ENCODE measurements around the gene OLFML2B. TPM values are rescaled to one million over a fixed set of nuclear protein-coding genes. Genes with fewer than 3 reads are reported as not detected.

The OLFML2B gene
- total and polyA plus RNA-seq, 2 donors, result 4.3 to 5.4 TPM

DNA sequence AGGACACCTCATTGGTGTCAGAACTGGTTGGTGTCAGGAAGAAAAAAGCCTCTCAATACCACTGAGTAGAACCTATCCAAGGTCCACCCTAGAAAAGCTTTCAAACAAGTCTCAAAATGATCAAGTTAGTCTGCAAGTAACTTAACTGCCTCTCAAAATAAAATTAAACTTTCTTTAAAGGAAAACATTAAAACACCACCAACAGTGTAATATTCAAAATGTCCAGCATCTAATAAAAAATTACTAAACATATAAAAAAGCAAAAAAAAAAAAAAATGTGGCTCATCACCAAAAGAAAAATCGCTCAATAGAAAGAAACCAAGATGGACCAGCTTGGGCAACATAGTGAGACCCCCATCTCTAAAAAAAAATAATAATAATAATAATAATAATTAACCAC, 18.7 kb upstream of the OLFML2B start:
- DNase-seq (ENCODE audit: low read depth in 6 of 9, low spot score in 9 of 9), result no peak
- 96% methylated on average over 1 of the region's 1 CpG for WGBS
- H3K4me3 ChIP-seq (ENCODE audit: low read length in 2 of 2), result no peak overlapping the region

DNA sequence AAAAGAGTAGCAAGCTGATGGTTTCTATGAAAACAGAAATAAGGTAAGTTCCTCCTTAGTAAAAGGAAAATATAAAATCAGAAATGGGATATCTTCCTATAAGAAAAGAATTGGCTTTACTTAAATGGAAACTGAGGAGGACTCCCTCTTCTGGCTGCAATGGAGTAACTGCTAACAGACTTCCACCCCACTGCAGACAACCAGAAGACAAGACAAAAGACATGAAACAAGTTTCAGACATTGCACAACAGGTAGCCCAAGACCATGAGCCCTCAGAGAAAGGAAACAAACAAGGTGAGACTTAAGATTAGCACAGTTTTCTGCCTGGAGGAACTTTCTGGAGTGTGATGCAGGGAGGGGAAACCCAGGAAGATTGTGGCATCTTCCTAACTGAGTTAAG, 17.0 kb upstream of the OLFML2B start:
- Histone ChIP-seq H3K4me3 (ENCODE audit: low read length in 2 of 2) (no peak overlapping the region), H3K4me1 (ENCODE audit: control insufficient read depth in 2 of 2, insufficient read depth in 2 of 2, low read length in 2 of 2) (peaks cover 0 to 3% of the 10 kb centered on the region in 2 donors), H3K27ac (ENCODE audit: low read depth in 1 of 2, low read length in 1 of 2) (no peak overlapping the region), H3K9me3 (ENCODE audit: control insufficient read depth in 2 of 2, insufficient read depth in 1 of 2, low read length in 1 of 2) (no peaks in the 10 kb centered on the region), H3K27me3 (ENCODE audit: control insufficient read depth in 2 of 2, insufficient read depth in 1 of 2, low read length in 1 of 2) (no peaks in the 10 kb centered on the region), H3K36me3 (ENCODE audit: control insufficient read depth in 2 of 2, insufficient read depth in 2 of 2, low read length in 1 of 2) (no peaks in the 10 kb centered on the region)
- DNase-seq (ENCODE audit: low read depth in 6 of 9, low spot score in 9 of 9), result peak in 1 of 9 donors; percentile 13

More for the DNA sequence above, 18.7 kb upstream of the OLFML2B start:
- H3K4me1 ChIP-seq (ENCODE audit: control insufficient read depth in 2 of 2, insufficient read depth in 2 of 2, low read length in 2 of 2), result no peaks in the 10 kb centered on the region
- no peak overlapping the region for H3K27ac ChIP-seq (ENCODE audit: low read depth in 1 of 2, low read length in 1 of 2)
- no peaks in the 10 kb centered on the region for H3K9me3 ChIP-seq (ENCODE audit: control insufficient read depth in 2 of 2, insufficient read depth in 1 of 2, low read length in 1 of 2)
- no peaks in the 10 kb centered on the region for H3K36me3 ChIP-seq (ENCODE audit: control insufficient read depth in 2 of 2, insufficient read depth in 2 of 2, low read length in 1 of 2)
- no peaks in the 10 kb centered on the region for H3K27me3 ChIP-seq (ENCODE audit: control insufficient read depth in 2 of 2, insufficient read depth in 1 of 2, low read length in 1 of 2)

GRCh38 chr1:162040001-162040400, 16.3 kb upstream of the OLFML2B start:
- no peaks in the 10 kb centered on the region for H3K36me3 ChIP-seq (ENCODE audit: control insufficient read depth in 2 of 2, insufficient read depth in 2 of 2, low read length in 1 of 2)
- no peak overlapping the region for H3K4me3 ChIP-seq (ENCODE audit: low read length in 2 of 2)
- H3K4me1 ChIP-seq (ENCODE audit: control insufficient read depth in 2 of 2, insufficient read depth in 2 of 2, low read length in 2 of 2), result peaks cover 0 to 8% of the 10 kb centered on the region in 2 donors
- 92% methylated on average over 4 of the region's 4 CpGs for WGBS
- no peaks in the 10 kb centered on the region for H3K27me3 ChIP-seq (ENCODE audit: control insufficient read depth in 2 of 2, insufficient read depth in 1 of 2, low read length in 1 of 2)
- no peak overlapping the region for H3K27ac ChIP-seq (ENCODE audit: low read depth in 1 of 2, low read length in 1 of 2)
- no peaks in the 10 kb centered on the region for H3K9me3 ChIP-seq (ENCODE audit: control insufficient read depth in 2 of 2, insufficient read depth in 1 of 2, low read length in 1 of 2)
- DNase-seq (ENCODE audit: low read depth in 6 of 9, low spot score in 9 of 9), result no peak

- Histone ChIP-seq H3K27ac (ENCODE audit: low read depth in 1 of 2, low read length in 1 of 2) (no peak overlapping the region), H3K36me3 (ENCODE audit: control insufficient read depth in 2 of 2, insufficient read depth in 2 of 2, low read length in 1 of 2) (no peaks in the 10 kb centered on the region), H3K4me1 (ENCODE audit: control insufficient read depth in 2 of 2, insufficient read depth in 2 of 2, low read length in 2 of 2) (peaks cover 0 to 8% of the 10 kb centered on the region in 2 donors), H3K27me3 (ENCODE audit: control insufficient read depth in 2 of 2, insufficient read depth in 1 of 2, low read length in 1 of 2) (no peaks in the 10 kb centered on the region), H3K4me3 (ENCODE audit: low read length in 2 of 2) (no peak overlapping the region), H3K9me3 (ENCODE audit: control insufficient read depth in 2 of 2, insufficient read depth in 1 of 2, low read length in 1 of 2) (no peaks in the 10 kb centered on the region)
- 91% methylated on average over 1 of the region's 1 CpG for WGBS
- no peak for DNase-seq (ENCODE audit: low read depth in 6 of 9, low spot score in 9 of 9)
These were observed 15.0 kb upstream of the OLFML2B start for GRCh38 chr1:162038624-162039023.

DNA sequence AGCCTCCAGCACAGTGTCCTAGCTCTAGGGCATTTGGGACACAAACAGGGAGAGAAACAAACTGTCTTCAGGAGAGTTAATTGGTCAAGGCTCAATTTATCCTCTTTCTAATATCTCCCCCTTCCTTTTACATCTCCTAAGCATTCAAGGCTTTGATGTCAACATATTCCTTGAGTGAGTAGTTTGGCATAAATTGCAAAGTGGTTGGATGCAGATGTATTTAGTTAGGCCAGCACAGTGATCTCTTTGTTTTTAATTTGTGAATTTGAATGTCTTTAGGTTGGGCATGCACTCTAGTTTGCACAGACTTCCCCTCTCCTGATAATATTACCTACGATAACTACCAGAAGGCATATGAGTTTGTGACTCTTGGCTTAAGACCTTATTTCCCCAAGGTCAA, 12.5 kb upstream of the OLFML2B start:
- Histone ChIP-seq H3K4me1 (ENCODE audit: control insufficient read depth in 2 of 2, insufficient read depth in 2 of 2, low read length in 2 of 2) (peaks cover 0 to 8% of the 10 kb centered on the region in 2 donors), H3K9me3 (ENCODE audit: control insufficient read depth in 2 of 2, insufficient read depth in 1 of 2, low read length in 1 of 2) (no peaks in the 10 kb centered on the region), H3K36me3 (ENCODE audit: control insufficient read depth in 2 of 2, insufficient read depth in 2 of 2, low read length in 1 of 2) (no peaks in the 10 kb centered on the region), H3K4me3 (ENCODE audit: low read length in 2 of 2) (no peak overlapping the region), H3K27me3 (ENCODE audit: control insufficient read depth in 2 of 2, insufficient read depth in 1 of 2, low read length in 1 of 2) (peaks cover 0 to 3% of the 10 kb centered on the region in 2 donors), H3K27ac (ENCODE audit: low read depth in 1 of 2, low read length in 1 of 2) (no peak overlapping the region)
- 98% methylated on average over 1 of the region's 1 CpG for WGBS
- no peak for DNase-seq (ENCODE audit: low read depth in 6 of 9, low spot score in 9 of 9)

DNA sequence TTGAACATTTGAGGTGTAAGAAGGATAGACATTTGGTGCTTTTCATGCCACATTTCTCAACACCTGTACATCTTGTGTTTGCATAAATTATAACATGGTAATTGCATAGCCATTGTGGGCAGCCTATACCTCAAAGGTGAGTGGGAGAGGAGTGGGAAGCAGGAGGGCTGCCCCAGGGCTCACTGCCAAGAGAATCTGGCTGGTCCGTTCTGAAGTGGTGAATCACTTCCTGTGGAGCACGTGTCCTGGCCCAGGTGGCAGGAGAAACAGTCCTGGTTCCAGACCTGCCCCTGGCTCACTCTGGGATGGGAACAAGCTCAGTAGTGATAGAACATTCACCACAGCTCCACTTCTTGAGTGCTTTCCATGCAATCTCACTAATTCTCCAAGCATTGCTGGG, 11.6 kb upstream of the OLFML2B start:
- WGBS, result 0% methylated on average over 2 of the region's 2 CpGs
- Histone ChIP-seq H3K9me3 (ENCODE audit: control insufficient read depth in 2 of 2, insufficient read depth in 1 of 2, low read length in 1 of 2) (no peaks in the 10 kb centered on the region), H3K4me1 (ENCODE audit: control insufficient read depth in 2 of 2, insufficient read depth in 2 of 2, low read length in 2 of 2) (peaks cover 0 to 8% of the 10 kb centered on the region in 2 donors), H3K27ac (ENCODE audit: low read depth in 1 of 2, low read length in 1 of 2) (no peak overlapping the region), H3K4me3 (ENCODE audit: low read length in 2 of 2) (no peak overlapping the region), H3K27me3 (ENCODE audit: control insufficient read depth in 2 of 2, insufficient read depth in 1 of 2, low read length in 1 of 2) (peaks cover 0 to 3% of the 10 kb centered on the region in 2 donors), H3K36me3 (ENCODE audit: control insufficient read depth in 2 of 2, insufficient read depth in 2 of 2, low read length in 1 of 2) (no peaks in the 10 kb centered on the region)
- DNase-seq (ENCODE audit: low read depth in 6 of 9, low spot score in 9 of 9), result no peak

DNA sequence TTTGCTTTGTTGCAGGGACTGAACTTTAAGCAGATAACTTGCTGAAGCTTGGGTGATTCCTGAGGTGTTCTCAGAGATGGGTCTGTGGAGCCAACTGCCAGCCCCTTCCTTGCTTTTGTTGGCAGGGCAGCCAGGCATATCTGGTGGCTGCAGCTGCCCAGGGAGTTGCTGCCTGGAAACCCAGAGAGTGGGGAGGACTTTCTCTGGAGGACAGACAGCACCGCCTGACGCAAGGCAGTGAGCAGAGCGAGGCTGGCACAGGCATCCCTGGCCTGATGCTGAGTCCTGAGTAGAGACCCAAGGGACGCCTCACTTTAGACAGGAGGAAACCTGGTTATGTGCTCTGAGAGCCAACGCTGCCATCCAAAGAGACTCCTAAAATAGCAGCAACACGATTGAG, 9.8 kb upstream of the OLFML2B start:
- no peak overlapping the region for H3K4me3 ChIP-seq (ENCODE audit: low read length in 2 of 2)
- DNase-seq (ENCODE audit: low read depth in 6 of 9, low spot score in 9 of 9), result no peak
- no peaks in the 10 kb centered on the region for H3K9me3 ChIP-seq (ENCODE audit: control insufficient read depth in 2 of 2, insufficient read depth in 1 of 2, low read length in 1 of 2)
- 90% methylated on average over 6 of the region's 6 CpGs for WGBS
- no peaks in the 10 kb centered on the region for H3K36me3 ChIP-seq (ENCODE audit: control insufficient read depth in 2 of 2, insufficient read depth in 2 of 2, low read length in 1 of 2)
- H3K27me3 ChIP-seq (ENCODE audit: control insufficient read depth in 2 of 2, insufficient read depth in 1 of 2, low read length in 1 of 2), result peaks cover 0 to 3% of the 10 kb centered on the region in 2 donors
- H3K4me1 ChIP-seq (ENCODE audit: control insufficient read depth in 2 of 2, insufficient read depth in 2 of 2, low read length in 2 of 2), result peaks cover 0 to 12% of the 10 kb centered on the region in 2 donors
- no peak overlapping the region for H3K27ac ChIP-seq (ENCODE audit: low read depth in 1 of 2, low read length in 1 of 2)

DNA sequence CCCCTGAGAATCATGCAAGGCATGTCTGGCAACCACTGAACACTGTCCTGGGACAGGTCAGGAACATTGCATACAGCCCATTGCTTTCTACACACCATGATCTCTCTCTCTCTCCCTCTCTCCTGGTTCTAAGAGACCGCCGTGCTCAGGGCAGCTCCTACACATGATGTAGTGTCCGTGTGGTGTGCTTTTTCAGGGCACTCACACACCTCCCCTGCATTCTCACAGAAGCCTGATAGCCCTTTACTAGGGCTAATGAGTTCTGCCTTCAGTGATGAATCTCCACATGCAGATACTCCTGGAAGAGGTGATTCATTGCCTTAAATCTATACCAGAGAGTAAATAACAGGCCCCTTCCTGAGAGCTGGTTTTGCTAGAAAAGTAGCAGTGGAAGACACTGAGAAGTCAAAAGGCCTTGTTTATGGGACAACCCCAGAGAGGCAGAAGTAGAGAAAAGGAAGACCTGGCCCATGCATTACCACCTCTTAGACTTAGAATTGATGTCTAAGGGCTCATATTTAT, 7.2 kb upstream of the OLFML2B start:
- Histone ChIP-seq H3K27ac (ENCODE audit: low read depth in 1 of 2, low read length in 1 of 2) (no peak overlapping the region), H3K4me1 (ENCODE audit: control insufficient read depth in 2 of 2, insufficient read depth in 2 of 2, low read length in 2 of 2) (peaks cover 0 to 9% of the 10 kb centered on the region in 2 donors), H3K36me3 (ENCODE audit: control insufficient read depth in 2 of 2, insufficient read depth in 2 of 2, low read length in 1 of 2) (no peaks in the 10 kb centered on the region), H3K9me3 (ENCODE audit: control insufficient read depth in 2 of 2, insufficient read depth in 1 of 2, low read length in 1 of 2) (no peaks in the 10 kb centered on the region), H3K27me3 (ENCODE audit: control insufficient read depth in 2 of 2, insufficient read depth in 1 of 2, low read length in 1 of 2) (peaks cover 0 to 5% of the 10 kb centered on the region in 2 donors), H3K4me3 (ENCODE audit: low read length in 2 of 2) (no peak overlapping the region)
- no peak for DNase-seq (ENCODE audit: low read depth in 6 of 9, low spot score in 9 of 9)
- WGBS, result 98% methylated on average over 3 of the region's 3 CpGs

GRCh38 chr1:162029157-162029556, 5.5 kb upstream of the OLFML2B start:
- DNase-seq (ENCODE audit: low read depth in 6 of 9, low spot score in 9 of 9), result no peak
- Histone ChIP-seq H3K27ac (ENCODE audit: low read depth in 1 of 2, low read length in 1 of 2) (no peak overlapping the region), H3K27me3 (ENCODE audit: control insufficient read depth in 2 of 2, insufficient read depth in 1 of 2, low read length in 1 of 2) (peaks cover 2 to 20% of the 10 kb centered on the region in 2 donors), H3K4me3 (ENCODE audit: low read length in 2 of 2) (no peak overlapping the region), H3K9me3 (ENCODE audit: control insufficient read depth in 2 of 2, insufficient read depth in 1 of 2, low read length in 1 of 2) (no peaks in the 10 kb centered on the region), H3K4me1 (ENCODE audit: control insufficient read depth in 2 of 2, insufficient read depth in 2 of 2, low read length in 2 of 2) (peaks cover under 1 to 4% of the 10 kb centered on the region in 2 donors), H3K36me3 (ENCODE audit: control insufficient read depth in 2 of 2, insufficient read depth in 2 of 2, low read length in 1 of 2) (no peaks in the 10 kb centered on the region)
- 59% methylated on average over 4 of the region's 4 CpGs for WGBS
